Suprapubic skin (tissue), 4 donors: ENCODE measurements around the gene TF.

Experiments used
- EP300 ChIP-seq: sonication (generic); formaldehyde crosslinking; IDR thresholded peaks from one replicate; pipeline ENCODE4 v1.6.1; 2017; ENCODE audit warnings: antibody characterized with exemption
- POLR2A ChIP-seq, 2 donors: fragments of 450-650 bp; IDR thresholded peaks; one replicate each; pipeline ENCODE4 v1.6.1; 2017; ENCODE audit warnings: antibody characterized with exemption in 2 of 2, mild to moderate bottlenecking in 2 of 2, moderate library complexity in 2 of 2
- POLR2AphosphoS5 ChIP-seq, 3 donors: sonication (generic); formaldehyde crosslinking; IDR thresholded peaks; one replicate each; pipeline ENCODE4 v1.6.1; 2017; ENCODE audit warnings: antibody characterized with exemption in 3 of 3
- TF ChIP-seq, protein P1 (sequence below), 2 donors: fragments of 200-600 bp in 1 of 2; fragments of 450-650 bp in 1 of 2; sonication (generic) in 1 of 2; IDR thresholded peaks; one replicate each; pipeline ENCODE4 v1.5.1; 2016 to 2019; ENCODE audit warnings: antibody characterized with exemption in 2 of 2, mild to moderate bottlenecking in 1 of 2, moderate library complexity in 1 of 2

DNA sequence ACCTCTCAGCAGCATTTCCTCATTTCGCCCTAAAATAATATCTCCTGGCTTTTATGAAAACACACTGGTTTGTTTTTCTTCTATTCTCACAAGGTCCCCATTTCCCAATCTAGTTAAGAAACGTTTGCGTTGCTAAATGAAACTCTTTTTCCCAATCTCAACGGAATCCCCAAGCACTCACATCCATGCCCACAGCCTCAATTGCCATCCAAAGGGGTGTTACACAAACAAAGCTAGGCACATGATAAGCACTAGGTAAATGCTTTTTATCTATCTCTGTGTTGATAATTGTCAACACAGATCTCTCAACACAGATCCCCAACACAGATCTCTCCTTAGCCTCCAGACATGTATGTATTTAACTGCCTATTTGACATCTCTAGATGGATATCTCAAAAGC, 35.2 kb upstream of the TF start:
- TF ChIP-seq, protein P1, sequence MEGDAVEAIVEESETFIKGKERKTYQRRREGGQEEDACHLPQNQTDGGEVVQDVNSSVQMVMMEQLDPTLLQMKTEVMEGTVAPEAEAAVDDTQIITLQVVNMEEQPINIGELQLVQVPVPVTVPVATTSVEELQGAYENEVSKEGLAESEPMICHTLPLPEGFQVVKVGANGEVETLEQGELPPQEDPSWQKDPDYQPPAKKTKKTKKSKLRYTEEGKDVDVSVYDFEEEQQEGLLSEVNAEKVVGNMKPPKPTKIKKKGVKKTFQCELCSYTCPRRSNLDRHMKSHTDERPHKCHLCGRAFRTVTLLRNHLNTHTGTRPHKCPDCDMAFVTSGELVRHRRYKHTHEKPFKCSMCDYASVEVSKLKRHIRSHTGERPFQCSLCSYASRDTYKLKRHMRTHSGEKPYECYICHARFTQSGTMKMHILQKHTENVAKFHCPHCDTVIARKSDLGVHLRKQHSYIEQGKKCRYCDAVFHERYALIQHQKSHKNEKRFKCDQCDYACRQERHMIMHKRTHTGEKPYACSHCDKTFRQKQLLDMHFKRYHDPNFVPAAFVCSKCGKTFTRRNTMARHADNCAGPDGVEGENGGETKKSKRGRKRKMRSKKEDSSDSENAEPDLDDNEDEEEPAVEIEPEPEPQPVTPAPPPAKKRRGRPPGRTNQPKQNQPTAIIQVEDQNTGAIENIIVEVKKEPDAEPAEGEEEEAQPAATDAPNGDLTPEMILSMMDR (IDR thresholded peaks at IDR 0.05) = no peak
- TF ChIP-seq POLR2A (IDR thresholded peaks at IDR 0.05) (no peak), EP300 (no peak), POLR2AphosphoS5 (IDR thresholded peaks at IDR 0.05) (no peak)
